GM12872 (cell line): ENCODE measurements around the gene CDC23.

Experiments
- TF ChIP-seq, protein P1 (sequence below): IDR thresholded peaks from 3 replicates; pipeline ENCODE4 v1.5.1; 2011; ENCODE audit warnings: low read depth, mild to moderate bottlenecking, low read length, moderate library complexity; ENCODE audit not compliant: insufficient read depth

CDC23 gene

DNA sequence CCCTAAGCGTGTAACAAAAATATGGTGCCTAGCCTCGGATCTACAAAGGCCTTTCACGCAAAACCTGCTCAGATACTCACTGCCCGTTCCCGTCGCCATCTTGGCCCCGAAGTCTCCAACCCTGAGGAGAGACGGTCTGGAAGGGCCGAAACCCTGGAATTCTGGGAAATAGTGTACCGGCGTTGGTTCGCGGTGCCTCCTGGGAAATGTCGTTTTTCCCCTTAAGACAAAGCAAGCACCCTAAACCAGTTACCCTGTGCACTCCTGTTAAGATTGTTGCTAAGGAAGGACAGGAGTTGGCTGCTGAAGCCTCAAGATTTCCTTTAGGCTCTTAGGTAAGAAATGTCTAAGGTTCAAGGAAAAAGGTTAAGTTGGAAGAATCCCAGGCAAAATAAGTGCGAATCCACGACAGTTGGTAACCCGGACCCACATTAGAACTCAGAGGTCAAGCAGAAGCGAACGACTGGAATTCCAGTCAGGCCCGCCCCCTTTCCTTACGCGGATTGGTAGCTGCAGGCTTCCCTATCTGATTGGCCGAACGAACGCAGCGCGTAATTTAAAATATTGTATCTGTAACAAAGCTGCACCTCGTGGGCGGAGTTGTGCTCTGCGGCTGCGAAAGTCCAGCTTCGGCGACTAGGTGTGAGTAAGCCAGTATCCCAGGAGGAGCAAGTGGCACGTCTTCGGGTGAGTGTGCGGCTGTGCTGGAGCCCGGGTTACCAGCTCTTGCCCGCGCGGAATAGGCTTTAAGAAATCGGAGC, 34.4 kb downstream of the CDC23 start, which contains the start of the genes BRD8 and KIF20A:
TSS of gene BRD8 (minus strand) at position 115 of the 761 bp plus-strand sequence. CDS start at position 99, 16 bp downstream.
TSS of gene KIF20A (plus strand) at position 597 of the 761 bp plus-strand sequence. CDS start 569 bp downstream, outside the sequence.
- TF ChIP-seq, protein P1, sequence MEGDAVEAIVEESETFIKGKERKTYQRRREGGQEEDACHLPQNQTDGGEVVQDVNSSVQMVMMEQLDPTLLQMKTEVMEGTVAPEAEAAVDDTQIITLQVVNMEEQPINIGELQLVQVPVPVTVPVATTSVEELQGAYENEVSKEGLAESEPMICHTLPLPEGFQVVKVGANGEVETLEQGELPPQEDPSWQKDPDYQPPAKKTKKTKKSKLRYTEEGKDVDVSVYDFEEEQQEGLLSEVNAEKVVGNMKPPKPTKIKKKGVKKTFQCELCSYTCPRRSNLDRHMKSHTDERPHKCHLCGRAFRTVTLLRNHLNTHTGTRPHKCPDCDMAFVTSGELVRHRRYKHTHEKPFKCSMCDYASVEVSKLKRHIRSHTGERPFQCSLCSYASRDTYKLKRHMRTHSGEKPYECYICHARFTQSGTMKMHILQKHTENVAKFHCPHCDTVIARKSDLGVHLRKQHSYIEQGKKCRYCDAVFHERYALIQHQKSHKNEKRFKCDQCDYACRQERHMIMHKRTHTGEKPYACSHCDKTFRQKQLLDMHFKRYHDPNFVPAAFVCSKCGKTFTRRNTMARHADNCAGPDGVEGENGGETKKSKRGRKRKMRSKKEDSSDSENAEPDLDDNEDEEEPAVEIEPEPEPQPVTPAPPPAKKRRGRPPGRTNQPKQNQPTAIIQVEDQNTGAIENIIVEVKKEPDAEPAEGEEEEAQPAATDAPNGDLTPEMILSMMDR, result no peak

DNA sequence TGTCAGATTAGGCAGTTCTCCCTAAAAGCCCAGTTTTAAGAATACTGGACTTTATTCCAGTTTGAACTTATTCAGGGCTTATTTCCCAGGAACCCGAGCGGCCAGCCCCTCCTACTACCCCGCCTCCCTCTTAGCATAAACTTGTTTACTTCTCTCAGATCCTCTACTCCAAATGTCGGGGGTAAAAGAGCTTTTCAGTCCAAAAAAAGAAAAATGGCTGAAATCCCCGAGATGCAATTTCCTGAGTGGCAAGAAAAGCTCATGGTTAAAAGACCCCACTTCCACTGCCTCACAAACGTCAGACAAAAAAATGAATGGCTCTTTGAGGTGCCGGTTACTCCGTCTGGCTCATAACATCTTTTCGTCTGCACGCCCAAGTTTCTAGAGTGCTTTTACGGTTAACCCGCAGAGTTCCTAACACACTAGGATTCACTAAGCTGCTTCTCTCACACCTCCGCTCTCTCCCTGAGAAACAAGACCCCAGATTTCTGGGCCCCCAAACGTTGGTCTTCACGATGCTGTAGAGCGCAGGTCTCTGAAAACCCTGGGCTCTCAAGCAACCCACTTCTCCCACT, 35.1 kb downstream of the CDC23 start:
- TF ChIP-seq, protein P1, result no peak

DNA sequence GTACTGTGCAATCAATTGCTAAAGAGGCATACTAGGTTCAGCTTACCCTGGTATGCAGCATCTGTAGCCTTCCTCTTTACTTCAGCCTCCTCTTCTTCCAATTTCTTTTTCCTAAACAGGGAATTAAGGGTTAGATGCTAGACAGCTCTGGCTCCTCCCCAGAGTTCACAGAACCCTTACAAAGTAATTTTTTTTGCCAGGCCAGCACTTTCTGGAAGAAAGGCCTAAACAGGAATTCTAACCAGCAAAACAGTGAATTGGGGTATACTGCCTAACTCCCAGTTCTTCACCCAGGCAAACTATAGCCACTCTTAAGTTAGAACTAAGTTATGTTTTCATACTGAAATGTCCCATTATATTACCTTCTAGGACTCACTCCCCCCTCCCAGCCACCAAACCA, 42.8 kb downstream of the CDC23 start:
- TF ChIP-seq, protein P1, result no peak

DNA sequence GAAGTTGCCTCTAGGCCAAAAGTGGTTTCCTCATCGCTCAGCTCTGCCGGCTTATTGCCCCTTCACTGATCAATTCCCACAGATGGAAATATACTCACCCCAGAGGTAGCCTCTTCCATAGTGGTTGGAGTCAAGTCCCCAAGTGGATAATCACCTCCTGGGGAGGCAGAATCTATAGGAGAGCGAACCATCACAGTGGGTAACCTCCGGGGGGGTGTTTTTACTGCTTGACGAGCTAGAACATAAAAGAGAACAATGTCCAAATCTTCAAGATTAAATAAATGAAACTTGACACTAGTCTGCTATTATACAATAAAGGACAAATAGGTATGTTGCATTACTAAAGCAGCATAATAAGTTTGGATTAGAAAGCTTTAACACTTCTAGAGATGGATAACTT, 44.0 kb downstream of the CDC23 start:
- TF ChIP-seq, protein P1, result no peak

DNA sequence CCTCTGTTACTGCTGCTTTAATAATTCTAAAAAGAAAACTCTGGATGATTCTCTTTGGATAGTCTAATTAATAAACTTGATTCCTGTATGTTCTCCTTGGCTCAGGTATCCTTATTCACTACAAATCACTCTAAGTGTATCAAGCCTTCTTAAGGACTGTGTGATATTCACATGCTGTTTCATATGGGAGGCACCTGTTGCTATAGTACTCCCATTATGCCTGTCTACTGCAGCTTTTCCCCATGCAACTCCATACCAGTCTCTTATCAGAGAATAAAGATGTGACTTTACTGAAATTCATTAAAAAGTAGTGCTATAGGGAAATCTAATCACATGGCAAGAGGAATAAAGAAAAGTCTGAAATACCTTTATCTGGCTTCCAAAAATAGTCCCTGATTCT, 49.4 kb downstream of the CDC23 start:
- TF ChIP-seq, protein P1, result no peak

DNA sequence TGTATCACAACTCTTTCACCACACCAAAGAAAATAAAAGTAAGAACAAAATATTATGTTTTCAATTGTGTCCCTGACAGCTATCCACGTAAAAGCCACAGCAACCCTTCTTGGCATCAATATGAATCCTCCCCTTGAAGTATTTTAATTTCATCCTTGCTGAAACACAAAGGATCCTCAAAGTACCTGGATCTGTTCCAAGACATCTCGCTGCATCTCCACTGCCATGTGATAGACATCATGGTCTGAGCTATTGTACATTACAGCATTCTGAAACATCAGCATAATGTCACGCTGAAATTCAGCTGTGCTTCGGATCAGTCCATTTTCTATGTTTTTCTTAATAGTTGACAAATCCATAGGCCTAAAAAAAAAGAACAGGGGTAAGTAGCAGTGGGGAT, 52.4 kb downstream of the CDC23 start:
- TF ChIP-seq, protein P1, result no peak

DNA sequence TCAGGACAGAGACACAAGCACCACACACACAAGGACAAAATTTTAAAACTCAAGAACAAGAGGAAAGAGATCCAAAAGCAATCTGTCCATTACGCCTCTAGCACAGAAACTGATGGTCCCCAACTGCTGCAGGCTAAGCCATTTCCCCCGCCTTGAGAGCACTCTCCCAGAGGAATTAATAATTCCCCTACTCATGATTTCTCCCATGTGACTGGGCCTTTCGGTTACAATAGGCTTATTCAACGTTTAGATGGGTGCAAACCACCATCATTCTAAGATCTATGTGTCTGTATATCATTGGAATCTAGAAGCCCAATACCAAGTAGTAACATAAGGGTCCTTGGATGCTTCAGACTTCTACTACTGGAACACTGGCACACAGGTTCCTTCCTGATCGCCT, 53.5 kb downstream of the CDC23 start:
- TF ChIP-seq, protein P1, result no peak
